Stimulated activated CD8-positive, alpha-beta memory T cell treated with anti-CD3 and anti-CD28 coated beads, Interleukin-4, amount 100 ng/mL, for 1 hour (primary cell): ENCODE measurements around the gene GRID1.
"Not testable (repeated sequence)": the region's sequence is repeated elsewhere in the genome, so short reads cannot be mapped to it uniquely, and the experiment has no call there.

ENCODE experiments used
- DNase-seq, 2 donors: peaks; one replicate each; pipeline ENCODE4 v3.0.0-alpha.2; 2020; ENCODE audit warnings: low read depth in 2 of 2, low spot score in 1 of 2

The GRID1 gene

GRCh38 chr10:86254526-86255174 is 111.9 kb downstream of the GRID1 start:
- DNase-seq, result no peak

GRCh38 chr10:86254081-86254480 is 112.5 kb downstream of the GRID1 start:
- no peak for DNase-seq

GRCh38 chr10:86253091-86254072 is 113.2 kb downstream of the GRID1 start:
- no peak for DNase-seq

- DNase-seq, result no peak
Measured at GRCh38 chr10:86252556-86252955, 114.0 kb downstream of the GRID1 start.

GRCh38 chr10:86252079-86252478 is 114.5 kb downstream of the GRID1 start:
- no peak for DNase-seq

- no peak for DNase-seq
Measured at GRCh38 chr10:86251426-86251825, 115.2 kb downstream of the GRID1 start.

- DNase-seq, result no peak
Measured at GRCh38 chr10:86250399-86250798, 116.2 kb downstream of the GRID1 start.

GRCh38 chr10:86249794-86250193 is 116.8 kb downstream of the GRID1 start:
- DNase-seq, result no peak

- no peak for DNase-seq
Measured at GRCh38 chr10:86248062-86248461, 118.5 kb downstream of the GRID1 start.

GRCh38 chr10:86247588-86247987 is 119.0 kb downstream of the GRID1 start:
- DNase-seq, result no peak

- no peak for DNase-seq
Measured at GRCh38 chr10:86247073-86247472, 119.5 kb downstream of the GRID1 start.

- DNase-seq, result no peak
Measured at GRCh38 chr10:86246279-86246940, 120.2 kb downstream of the GRID1 start.

- no peak for DNase-seq
Measured at GRCh38 chr10:86245015-86245394, 121.6 kb downstream of the GRID1 start.

GRCh38 chr10:86244297-86245014 is 122.1 kb downstream of the GRID1 start:
- no peak for DNase-seq

GRCh38 chr10:86243651-86244155 is 122.9 kb downstream of the GRID1 start:
- DNase-seq, result no peak

GRCh38 chr10:86242761-86243160 is 123.8 kb downstream of the GRID1 start:
- no peak for DNase-seq

GRCh38 chr10:86238089-86238488 is 128.5 kb downstream of the GRID1 start:
- DNase-seq, result not testable (repeated sequence)

- DNase-seq, result no peak
Measured at GRCh38 chr10:86234541-86235270, 131.9 kb downstream of the GRID1 start.

- no peak for DNase-seq
Measured at GRCh38 chr10:86234107-86234506, 132.5 kb downstream of the GRID1 start.

- DNase-seq, result no peak
Measured at GRCh38 chr10:86233131-86233530, 133.5 kb downstream of the GRID1 start.
